Subcutaneous abdominal adipose tissue (tissue), 5 donors: ENCODE data around the gene ANKLE2.
"Not testable (repeated sequence)": the region's sequence is repeated elsewhere in the genome, so short reads cannot be mapped to it uniquely, and the experiment has no call there.

Source experiments
- H3K27ac ChIP-seq: one replicate; pipeline ENCODE4 v1.7.0; 2013; ENCODE audit warnings: low read depth, mild to moderate bottlenecking, inconsistent platforms, low read length, moderate library complexity
- H3K27me3 ChIP-seq, 5 donors: one replicate each; pipeline ENCODE4 v1.7.0; 2013; ENCODE audit warnings: low read length in 5 of 5, inconsistent platforms in 1 of 5; ENCODE audit not compliant: control insufficient read depth in 5 of 5, insufficient read depth in 4 of 5
- H3K36me3 ChIP-seq, 5 donors: one replicate each; pipeline ENCODE4 v1.7.0; 2013; ENCODE audit warnings: low read length in 5 of 5; ENCODE audit not compliant: control insufficient read depth in 5 of 5, insufficient read depth in 5 of 5
- H3K4me1 ChIP-seq, 5 donors: one replicate each; pipeline ENCODE4 v1.7.0; 2013; ENCODE audit warnings: low read length in 5 of 5, mild to moderate bottlenecking in 3 of 5, moderate library complexity in 1 of 5; ENCODE audit not compliant: control insufficient read depth in 5 of 5, insufficient read depth in 5 of 5
- H3K4me3 ChIP-seq, 5 donors: one replicate each; pipeline ENCODE4 v1.7.0; 2013; ENCODE audit warnings: low read length in 5 of 5, low read depth in 1 of 5
- H3K9ac ChIP-seq, 5 donors: one replicate each; pipeline ENCODE4 v1.7.0; 2013; ENCODE audit warnings: low read length in 5 of 5, mild to moderate bottlenecking in 4 of 5, moderate library complexity in 3 of 5
- H3K9me3 ChIP-seq, 5 donors: one replicate each; pipeline ENCODE4 v1.7.0; 2013; ENCODE audit warnings: low read length in 5 of 5; ENCODE audit not compliant: control insufficient read depth in 5 of 5
- donor health status: healthy.
- donor health status: healthy.
- donor health status: healthy.
- donor health status: healthy.
- donor health status: healthy.

The ANKLE2 gene

DNA sequence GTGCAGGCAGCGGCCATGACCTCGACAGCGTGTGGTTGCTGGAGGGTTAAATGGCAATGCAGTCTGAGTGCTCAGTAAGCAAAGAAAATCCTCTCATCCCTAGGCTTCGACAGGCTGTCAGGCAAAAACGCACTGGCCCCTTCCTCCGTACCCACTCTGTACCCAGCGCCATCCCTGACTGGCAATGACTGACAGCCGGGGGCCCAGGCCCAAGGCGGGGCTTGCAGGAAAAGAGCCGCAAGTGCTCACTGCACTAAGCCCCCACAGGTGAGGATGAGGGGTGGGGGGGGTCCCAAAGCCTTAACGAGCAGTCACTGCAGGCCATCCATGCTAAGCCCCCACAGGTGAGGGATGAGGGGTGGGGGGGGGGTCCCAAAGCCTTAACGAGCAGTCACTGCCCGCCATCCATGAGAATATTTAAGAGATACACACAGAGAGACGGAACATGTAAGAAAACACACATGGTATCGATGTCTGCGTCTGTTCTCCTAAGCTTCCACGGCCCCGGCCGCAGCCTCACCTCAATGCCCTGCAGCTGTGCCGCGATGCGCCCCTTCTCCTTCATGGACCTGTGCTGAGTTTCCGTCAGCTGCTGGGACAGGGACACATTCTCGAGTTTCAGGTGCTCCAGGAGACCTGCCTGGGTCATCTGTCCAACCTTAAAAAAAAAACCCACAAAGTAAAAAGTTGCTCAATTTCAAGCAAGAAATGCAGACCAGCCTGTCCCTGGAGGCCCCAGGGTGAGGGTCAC lies 36.4 kb upstream of the ANKLE2 start:
- Histone ChIP-seq H3K27me3 (no peaks in the 10 kb centered on the region), H3K36me3 (peaks cover 4 to 92% (median 79%) of the 10 kb centered on the region in 5 donors)

DNA sequence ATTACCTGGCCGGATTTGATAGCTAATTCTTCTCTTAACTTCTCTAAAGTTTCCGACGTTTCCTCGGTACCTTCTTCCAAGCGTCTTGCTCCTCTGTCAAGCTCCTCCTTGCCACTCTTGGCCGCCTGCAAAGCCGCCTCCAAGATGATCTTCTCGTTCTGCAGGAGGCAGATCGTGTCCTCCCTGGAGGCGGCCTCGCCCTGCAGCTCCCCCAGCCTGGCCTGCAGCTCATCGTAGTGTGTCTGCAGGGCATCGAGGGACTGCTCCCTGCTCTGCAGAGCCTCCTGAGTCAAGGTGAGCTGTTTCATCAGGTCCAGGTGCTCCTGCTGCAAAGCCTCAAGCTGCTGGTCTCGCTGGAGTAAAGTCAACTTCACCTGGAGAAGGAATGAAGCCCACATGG lies 34.2 kb upstream of the ANKLE2 start:
- Histone ChIP-seq H3K27me3 (no peaks in the 10 kb centered on the region), H3K27ac (no peak overlapping the region), H3K4me3 (no peak overlapping the region), H3K9me3 (no peaks in the 10 kb centered on the region), H3K36me3 (peaks cover 4 to 90% (median 74%) of the 10 kb centered on the region in 5 donors), H3K4me1 (no peaks in the 10 kb centered on the region), H3K9ac (no peak overlapping the region)

More for the DNA sequence above, 36.4 kb upstream of the ANKLE2 start:
- Histone ChIP-seq H3K27ac (no peak overlapping the region), H3K4me1 (no peaks in the 10 kb centered on the region), H3K4me3 (no peak overlapping the region), H3K9me3 (no peaks in the 10 kb centered on the region), H3K9ac (no peak overlapping the region)

DNA sequence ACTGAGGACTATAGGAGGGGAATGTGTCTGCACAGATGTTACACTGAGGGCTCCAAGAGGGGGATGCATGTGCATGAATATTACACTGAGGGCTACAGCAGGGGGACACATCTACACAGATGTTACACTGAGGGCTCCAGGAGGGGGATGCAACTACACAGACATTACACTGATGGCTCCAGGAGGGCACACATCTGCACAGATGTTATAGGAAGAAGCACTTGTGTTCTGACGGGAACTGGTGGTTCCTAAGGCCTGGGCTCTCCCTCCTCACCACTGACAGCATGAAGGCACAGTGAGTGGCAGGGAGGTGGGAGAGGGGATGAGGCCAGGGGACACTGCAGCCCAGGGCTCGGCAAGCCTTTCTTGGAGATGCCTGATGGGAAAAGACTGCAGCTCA lies 30.3 kb upstream of the ANKLE2 start:
- peaks cover 4 to 80% (median 59%) of the 10 kb centered on the region in 5 donors for H3K36me3 ChIP-seq
- H3K9me3 ChIP-seq, H3K4me3 ChIP-seq, H3K9ac ChIP-seq, H3K27me3 ChIP-seq, H3K4me1 ChIP-seq, H3K27ac ChIP-seq: not testable (repeated sequence)

DNA sequence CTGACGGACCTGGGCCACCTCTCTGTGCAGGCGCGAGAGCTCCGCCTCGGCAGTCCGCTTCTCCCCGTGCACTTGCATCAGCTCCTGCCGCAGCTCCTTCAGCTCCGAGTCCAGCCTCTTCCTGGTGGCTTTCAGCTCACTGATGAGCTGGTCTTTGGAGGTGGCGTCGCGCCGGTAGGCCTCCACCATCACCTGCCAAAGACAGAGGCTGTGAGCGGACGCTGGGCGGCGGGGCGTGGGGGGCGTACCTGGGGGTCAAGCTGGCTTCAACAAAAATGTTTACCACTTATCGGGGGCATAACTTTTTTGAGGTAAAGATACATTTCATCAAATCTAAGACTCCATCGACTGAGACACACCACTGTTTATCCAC lies 27.5 kb upstream of the ANKLE2 start:
- Histone ChIP-seq H3K36me3 (peaks cover 0 to 78% (median 61%) of the 10 kb centered on the region in 5 donors), H3K9me3 (no peaks in the 10 kb centered on the region), H3K4me3 (no peak overlapping the region), H3K27ac (no peak overlapping the region), H3K4me1 (peaks cover 0 to 6% (median 5%) of the 10 kb centered on the region in 5 donors), H3K27me3 (no peaks in the 10 kb centered on the region), H3K9ac (no peak overlapping the region)

DNA sequence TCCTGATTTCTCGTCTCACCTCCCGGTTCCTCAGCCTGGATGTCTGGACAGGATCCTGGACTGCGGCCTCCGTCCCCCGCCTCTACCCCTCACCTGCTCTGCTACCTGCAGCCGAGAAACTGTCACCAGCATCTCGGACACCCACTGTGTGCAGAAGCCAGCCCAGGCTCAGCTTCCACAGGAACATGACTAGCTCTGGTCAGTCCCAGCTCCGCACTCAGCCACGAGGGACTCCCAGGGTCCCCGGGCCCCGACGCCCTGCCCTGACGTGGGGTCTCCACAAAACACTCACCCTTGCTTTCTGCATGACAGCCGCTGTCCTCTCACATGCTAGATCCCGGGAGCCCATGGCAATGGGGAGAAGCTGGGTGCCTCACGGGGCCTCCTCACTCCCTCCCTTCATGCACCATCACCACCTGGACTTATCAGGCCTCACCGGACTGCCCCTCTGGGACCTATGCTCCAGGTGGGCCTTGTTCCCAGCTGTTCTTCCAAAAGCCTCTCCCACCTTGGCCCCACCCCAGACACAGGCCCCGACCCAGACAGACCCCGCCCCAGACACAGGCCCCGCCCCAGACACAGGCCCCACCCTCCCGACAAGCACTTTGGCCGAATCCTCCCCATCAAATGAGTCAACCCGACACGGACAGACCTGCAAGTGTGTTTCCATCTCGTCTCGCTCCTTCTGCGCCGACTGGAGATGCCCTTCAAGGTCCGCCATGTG lies 26.9 kb upstream of the ANKLE2 start:
- no peaks in the 10 kb centered on the region for H3K9me3 ChIP-seq
- H3K9ac ChIP-seq: no peak overlapping the region
- peaks cover 0 to 11% (median 5%) of the 10 kb centered on the region in 5 donors for H3K4me1 ChIP-seq
- peaks cover 0 to 78% (median 62%) of the 10 kb centered on the region in 5 donors for H3K36me3 ChIP-seq
- H3K27me3 ChIP-seq: no peaks in the 10 kb centered on the region
- H3K27ac ChIP-seq: no peak overlapping the region
- no peak overlapping the region for H3K4me3 ChIP-seq

DNA sequence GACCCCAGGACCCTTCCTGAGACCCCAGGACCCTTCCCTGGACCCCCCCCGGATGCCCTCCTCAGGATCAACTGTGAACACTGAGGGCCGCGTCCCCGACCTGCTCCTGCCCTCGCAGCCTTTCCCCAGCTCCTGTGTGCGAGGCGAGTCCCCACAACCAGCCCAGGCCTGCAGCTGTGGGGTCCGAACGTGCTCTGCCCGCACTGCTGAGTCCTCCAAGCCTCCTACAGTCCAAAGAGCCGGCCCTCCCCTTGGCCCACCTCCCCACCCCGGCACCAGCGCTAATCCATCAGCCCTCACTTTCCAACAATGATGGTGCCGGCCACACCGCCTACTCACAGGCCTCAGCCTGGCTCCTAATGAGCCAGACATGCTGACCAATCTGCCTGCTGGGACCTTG lies 26.2 kb upstream of the ANKLE2 start:
- H3K4me1 ChIP-seq: peaks cover 0 to 11% (median 5%) of the 10 kb centered on the region in 5 donors
- H3K27me3 ChIP-seq: no peaks in the 10 kb centered on the region
- no peak overlapping the region for H3K27ac ChIP-seq
- H3K36me3 ChIP-seq: peaks cover 0 to 82% (median 66%) of the 10 kb centered on the region in 5 donors
- H3K4me3 ChIP-seq: no peak overlapping the region
- no peaks in the 10 kb centered on the region for H3K9me3 ChIP-seq
- no peak overlapping the region for H3K9ac ChIP-seq

DNA sequence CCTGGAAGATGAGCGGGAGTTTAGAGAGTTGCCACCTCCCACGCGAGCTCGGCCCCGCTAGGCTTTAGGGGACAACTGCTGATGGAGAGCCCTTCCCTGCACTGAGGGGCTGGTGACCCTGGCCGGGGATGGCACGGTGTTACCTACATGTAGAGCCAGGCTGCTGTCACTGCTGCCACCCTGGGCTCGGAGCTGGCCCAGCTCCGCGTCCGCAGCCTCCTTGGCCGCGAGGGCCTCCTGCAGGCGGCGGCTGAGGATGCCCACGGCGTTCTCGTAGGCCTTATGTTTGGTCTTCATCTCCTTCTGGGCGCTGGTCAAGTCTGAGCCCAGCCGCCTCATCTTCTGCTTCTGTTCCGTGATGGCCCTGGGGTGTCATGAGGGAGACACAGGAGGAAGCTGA lies 24.6 kb upstream of the ANKLE2 start:
- peaks cover 0 to 11% (median 5%) of the 10 kb centered on the region in 5 donors for H3K4me1 ChIP-seq
- peaks cover 0 to 86% (median 75%) of the 10 kb centered on the region in 5 donors for H3K36me3 ChIP-seq
- H3K27ac ChIP-seq: no peak overlapping the region
- no peaks in the 10 kb centered on the region for H3K9me3 ChIP-seq
- no peak overlapping the region for H3K4me3 ChIP-seq
- H3K27me3 ChIP-seq: no peaks in the 10 kb centered on the region
- H3K9ac ChIP-seq: no peak overlapping the region

DNA sequence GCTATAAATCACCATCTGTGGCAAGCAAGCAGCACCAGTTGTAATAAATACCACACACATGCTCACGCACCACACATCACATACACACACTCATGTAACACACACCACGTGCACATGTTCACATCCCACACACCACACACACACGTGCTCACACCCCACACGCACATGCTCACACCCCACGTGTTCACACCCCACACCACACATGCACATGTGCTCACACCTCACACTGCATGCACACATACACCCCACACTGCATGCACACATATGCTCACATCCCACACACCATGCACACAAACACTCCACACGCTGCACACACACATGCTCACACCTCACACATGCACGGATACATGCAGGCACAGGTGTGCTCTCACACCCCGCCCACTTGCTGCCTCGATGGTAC lies 22.9 kb upstream of the ANKLE2 start:
- Histone ChIP-seq H3K4me3 (no peak overlapping the region), H3K27me3 (no peaks in the 10 kb centered on the region), H3K36me3 (peaks cover 0 to 90% (median 81%) of the 10 kb centered on the region in 5 donors), H3K27ac (no peak overlapping the region), H3K9ac (no peak overlapping the region), H3K4me1 (peaks cover 0 to 11% (median 5%) of the 10 kb centered on the region in 5 donors), H3K9me3 (no peaks in the 10 kb centered on the region)

DNA sequence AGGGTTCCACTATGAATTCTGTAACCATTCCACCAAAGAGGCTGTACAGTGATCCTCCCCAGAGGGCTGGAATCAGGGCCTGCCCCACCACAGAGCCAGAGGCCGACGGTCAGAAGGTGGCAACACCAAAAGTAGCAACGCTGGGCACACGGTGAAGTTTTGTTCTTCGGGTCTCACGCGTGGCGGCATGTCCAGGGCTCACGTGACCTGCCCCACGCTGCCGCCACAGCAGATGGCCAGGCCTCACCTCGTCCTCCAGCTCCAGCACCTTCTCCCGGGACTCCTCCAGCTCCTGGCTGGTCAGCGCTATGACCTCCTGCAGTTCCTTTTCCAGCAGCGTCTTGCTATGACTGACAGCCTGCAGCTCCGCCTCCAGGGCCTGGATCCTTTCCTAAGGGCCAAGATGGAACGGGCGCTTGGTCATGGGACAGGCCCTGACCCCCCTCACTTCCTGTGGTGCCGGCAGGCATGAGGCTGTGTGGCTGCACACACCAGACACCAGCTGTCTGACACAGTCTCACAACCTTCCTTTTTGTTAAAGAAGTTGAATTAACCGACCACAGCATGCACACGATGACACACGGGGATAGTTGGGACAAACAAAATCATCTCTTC lies 22.4 kb upstream of the ANKLE2 start:
- Histone ChIP-seq H3K36me3 (peaks cover 0 to 90% (median 78%) of the 10 kb centered on the region in 5 donors), H3K4me1 (peaks cover 0 to 11% (median 5%) of the 10 kb centered on the region in 5 donors), H3K27ac (no peak overlapping the region), H3K9me3 (no peaks in the 10 kb centered on the region), H3K9ac (no peak overlapping the region), H3K27me3 (no peaks in the 10 kb centered on the region), H3K4me3 (no peak overlapping the region)

- Histone ChIP-seq H3K27ac (no peak overlapping the region), H3K27me3 (peaks cover 0 to 1% (median 0%) of the 10 kb centered on the region in 5 donors), H3K4me1 (peaks cover 2 to 18% (median 14%) of the 10 kb centered on the region in 5 donors), H3K9ac (no peak overlapping the region), H3K4me3 (no peak overlapping the region), H3K9me3 (no peaks in the 10 kb centered on the region), H3K36me3 (peaks cover 0 to 90% (median 78%) of the 10 kb centered on the region in 5 donors)
These were observed 20.3 kb upstream of the ANKLE2 start for GRCh38 chr12:132781938-132782337.
